RWPE1 (cell line): ENCODE results near the gene ERC2.

Experiments
- CTCF ChIA-PET: fragments of 350-600 bp; sonication (Branson Sonifier 250); formaldehyde crosslinking; extraction: SDS; loops from one replicate; lab custom pipeline; 2021; lab: Yijun Ruan, JAX
- POLR2A ChIA-PET: fragments of 400-600 bp; formaldehyde crosslinking; extraction: SDS; loops from one replicate; lab custom pipeline; 2020; ENCODE audit warnings: antibody characterized with exemption; ENCODE audit not compliant: low non-redundant PET; lab: Yijun Ruan, JAX
- DNase-seq: peaks from one replicate; pipeline ENCODE4 v3.0.0; 2012; ENCODE audit warnings: low spot score
- H3K27ac ChIP-seq: fragments of 450-650 bp; 2 replicates; pipeline ENCODE4 v1.5.1; 2017
- CTCF ChIP-seq: fragments of 450-650 bp; conservative IDR thresholded peaks from 2 replicates; pipeline ENCODE4 v1.5.1; 2017; ENCODE audit warnings: low read depth, mild to moderate bottlenecking

ERC2 gene

DNA sequence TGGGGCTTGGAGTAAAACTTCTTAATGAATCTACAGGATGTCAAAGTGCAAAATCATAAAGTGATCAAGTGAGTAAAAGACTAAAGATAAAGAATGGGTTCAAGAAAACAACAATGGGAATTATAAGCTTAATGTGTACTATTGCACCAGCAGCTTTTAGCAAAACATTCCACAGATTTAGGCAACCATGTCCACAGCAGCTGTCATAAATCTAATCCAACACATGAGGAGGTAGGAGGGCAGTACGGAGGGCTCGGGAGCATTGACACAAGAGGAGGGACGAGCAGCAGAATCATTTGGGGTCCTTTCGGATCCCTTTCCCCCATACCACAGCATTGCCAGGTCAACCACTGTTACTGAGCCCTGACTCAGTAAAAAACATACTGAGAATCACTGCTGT lies 516.9 kb downstream of the ERC2 start:
- DNase-seq, result no peak
- TF ChIP-seq CTCF, result no peak
- ChIA-PET CTCF (no interaction called here), POLR2A (no interaction called here)
- no peak overlapping the region for H3K27ac ChIP-seq

GRCh38 chr3:55947406-55947805 lies 520.9 kb downstream of the ERC2 start:
- no peak for DNase-seq
- no peak overlapping the region for H3K27ac ChIP-seq
- ChIA-PET POLR2A (no interaction called here), CTCF (no interaction called here)
- TF ChIP-seq CTCF, result no peak

- TF ChIP-seq CTCF, result no peak
- no peak for DNase-seq
- CTCF ChIA-PET, result interaction anchor here (0.6 kb wide), 1 partner anchor 1093 kb away, joined by 3 read pairs; no protein-coding TSS in a partner anchor
- no peak overlapping the region for H3K27ac ChIP-seq
- POLR2A ChIA-PET, result no interaction called here
Observed at GRCh38 chr3:55946574-55947160, 521.6 kb downstream of the ERC2 start.

DNA sequence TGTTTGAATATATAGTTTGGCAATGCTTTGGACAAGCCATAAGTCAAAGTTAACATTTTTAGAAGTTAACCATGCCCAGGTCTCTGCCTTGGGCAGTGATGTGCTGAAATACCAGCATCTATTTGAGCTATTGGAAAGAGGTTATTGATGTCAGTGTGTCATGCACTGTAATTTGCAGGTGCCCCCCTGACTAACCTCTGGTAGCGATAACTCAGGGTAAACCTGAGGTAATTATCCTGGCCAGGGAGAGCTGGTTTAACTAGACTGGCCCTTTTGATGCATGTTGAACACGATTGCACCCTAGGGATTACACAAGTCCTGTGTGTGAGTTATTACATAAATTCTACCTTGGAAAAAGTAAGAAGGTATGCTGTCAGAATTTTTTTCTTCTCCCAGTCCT lies 525.4 kb downstream of the ERC2 start:
- no peak for DNase-seq
- ChIA-PET CTCF (no interaction called here), POLR2A (no interaction called here)
- H3K27ac ChIP-seq, result no peak overlapping the region
- no peak for TF ChIP-seq CTCF

GRCh38 chr3:55939287-55939686 lies 529.0 kb downstream of the ERC2 start:
- CTCF ChIA-PET, result no interaction called here
- POLR2A ChIA-PET, result no interaction called here
- no peak overlapping the region for H3K27ac ChIP-seq

GRCh38 chr3:55937301-55937700 lies 531.0 kb downstream of the ERC2 start:
- ChIA-PET POLR2A (no interaction called here), CTCF (no interaction called here)
- no peak for DNase-seq
- TF ChIP-seq CTCF, result no peak
- H3K27ac ChIP-seq, result no peak overlapping the region

More at GRCh38 chr3:55939287-55939686, 529.0 kb downstream of the ERC2 start:
- no peak for DNase-seq
- TF ChIP-seq CTCF, result no peak
